HCT116 (cell line): ENCODE data around the gene DYNLT2. TPM values are rescaled to one million over a fixed set of nuclear protein-coding genes. Genes with fewer than 3 reads are reported as not detected.
A peak's percentile ranks its signal among the peaks of the same experiment; 100 is the strongest.

Experiments
- ATAC-seq: fragments of 200-7000 bp; cut with Tn5 transposase; 2 replicates; pipeline ENCODE4 v1.9.1; 2020; ENCODE audit warnings: mild to moderate bottlenecking, moderate library complexity
- BruUV-seq: library from RNA; stranded (reverse); fragments of 400-500 nt; replicated peaks from 2 replicates; lab custom pipeline; 2021; lab: Mats Ljungman, UMichigan
- CTCF ChIA-PET: fragments of 300-600 bp; sonication (Branson Sonifier 250); formaldehyde crosslinking; loops from one replicate; lab custom pipeline; 2021; ENCODE audit warnings: antibody characterized with exemption; lab: Charles Lee
- POLR2A ChIA-PET: fragments of 300-600, 350-600 bp; sonication (Branson Sonifier 250); formaldehyde crosslinking; loops from one replicate; lab custom pipeline; 2021; ENCODE audit warnings: antibody characterized with exemption; lab: Charles Lee
- RAD21 ChIA-PET, 2 experiments: fragments of 300-600 bp; sonication (Branson Sonifier 250); formaldehyde crosslinking; loops; one replicate each; lab custom pipeline; 2023; ENCODE audit warnings: low total read pairs in 2 of 2; ENCODE audit not compliant: uncharacterized antibody in 2 of 2, unreplicated experiment in 2 of 2, low non-redundant PET in 1 of 2; lab: Charles Lee
- DNase-seq: peaks from one replicate; pipeline ENCODE4 v3.0.0-alpha.2; 2010; ENCODE audit warnings: low read depth, low spot score
- H2AFZ ChIP-seq: fragments of 200-600 bp; shearing (Covaris generic), sonication (generic); 2 replicates; pipeline ENCODE4 v1.6.1; 2017; ENCODE audit warnings: low read depth, mixed run types, mixed read lengths, antibody characterized with exemption, low read length; ENCODE audit not compliant: poor library complexity, severe bottlenecking
- H3K27ac ChIP-seq: 2 replicates; pipeline ENCODE4 v1.5.1; 2012; ENCODE audit warnings: low read depth, low read length
- H3K27me3 ChIP-seq: fragments of 200-600 bp; sonication (generic); 2 replicates; pipeline ENCODE4 v1.6.1; 2016; ENCODE audit warnings: mixed run types, low read length, mixed read lengths; ENCODE audit not compliant: insufficient read depth
- H3K36me3 ChIP-seq, 2 experiments: fragments of 200-500 bp in 1 of 2; fragments of 200-600 bp in 1 of 2; sonication (Bioruptor generic) in 1 of 2; sonication (generic) in 1 of 2; 2 replicates each; pipeline versions ENCODE4 v1.5.1 to v1.6.1; 2014 to 2016; ENCODE audit warnings: low read length in 2 of 2, inconsistent platforms in 1 of 2, mixed read lengths in 1 of 2, mixed run types in 1 of 2; ENCODE audit not compliant: insufficient read depth in 2 of 2, control insufficient read depth in 1 of 2
- H3K4me1 ChIP-seq, 2 experiments: fragments of 200-600 bp in 1 of 2; sonication (generic) in 1 of 2; 2 replicates each; pipeline versions ENCODE4 v1.5.1 to v1.6.1; 2012 to 2017; ENCODE audit warnings: low read length in 2 of 2, inconsistent platforms in 1 of 2, mild to moderate bottlenecking in 1 of 2, mixed read lengths in 1 of 2, mixed run types in 1 of 2, moderate library complexity in 1 of 2; ENCODE audit not compliant: insufficient read depth in 2 of 2, control insufficient read depth in 1 of 2
- H3K4me2 ChIP-seq: fragments of 200-600 bp; sonication (generic); 2 replicates; pipeline ENCODE4 v1.6.1; 2017; ENCODE audit warnings: mixed run types, low read length, mixed read lengths
- H3K4me3 ChIP-seq, 2 experiments: fragments of 200-600 bp in 1 of 2; sonication (generic) in 1 of 2; replicated peaks in 1 of 2; 2 replicates each; pipeline ENCODE4 v1.5.1; 2011 to 2016; ENCODE audit warnings: low read length in 2 of 2, control low read depth in 1 of 2, low read depth in 1 of 2, mild to moderate bottlenecking in 1 of 2, mixed read lengths in 1 of 2, mixed run types in 1 of 2
- H3K79me2 ChIP-seq: fragments of 200-600 bp; sonication (generic); 2 replicates; pipeline ENCODE4 v1.6.1; 2017; ENCODE audit warnings: mild to moderate bottlenecking, mixed run types, low read length, moderate library complexity, mixed read lengths; ENCODE audit not compliant: insufficient read depth
- H3K9ac ChIP-seq: fragments of 200-600 bp; sonication (generic); 2 replicates; pipeline ENCODE4 v1.6.1; 2016; ENCODE audit warnings: low read length, mixed read lengths
- H3K9me2 ChIP-seq: fragments of 200-600 bp; sonication (generic), shearing (Covaris generic); 2 replicates; pipeline ENCODE4 v1.6.1; 2017; ENCODE audit warnings: mixed run types, mild to moderate bottlenecking, moderate library complexity; ENCODE audit not compliant: insufficient read depth
- H3K9me3 ChIP-seq, 2 experiments: fragments of 200-500 bp in 1 of 2; fragments of 200-600 bp in 1 of 2; sonication (Bioruptor generic) in 1 of 2; sonication (generic) in 1 of 2; 2 replicates each; pipeline ENCODE4 v1.6.1; 2014 to 2017; ENCODE audit warnings: low read length in 2 of 2, mixed read lengths in 2 of 2, inconsistent platforms in 1 of 2, low read depth in 1 of 2, mild to moderate bottlenecking in 1 of 2, mixed run types in 1 of 2, moderate library complexity in 1 of 2; ENCODE audit not compliant: control insufficient read depth in 1 of 2, insufficient read depth in 1 of 2
- H4K20me1 ChIP-seq: fragments of 200-600 bp; sonication (generic), shearing (Covaris generic); 2 replicates; pipeline ENCODE4 v1.6.1; 2017; ENCODE audit warnings: mixed run types, mild to moderate bottlenecking, moderate library complexity; ENCODE audit not compliant: insufficient read depth
- CBX3 ChIP-seq: IDR thresholded peaks from 2 replicates; pipeline ENCODE4 v1.6.1; 2012; ENCODE audit warnings: low read depth
- intact Hi-C: fragments of 100-400 bp; cut with micrococcal nuclease; formaldehyde crosslinking; loops from 2 replicates; pipeline ENCODE4 v1.10.0; 2022
- total RNA-seq: library from RNA; stranded (reverse); gene quantifications from one replicate; pipeline ENCODE4 v1.2.1, GENCODE V29; 2021; ENCODE audit not compliant: unreplicated experiment
- TF ChIP-seq, protein P1 (sequence below): IDR thresholded peaks from 2 replicates; pipeline ENCODE4 v1.6.1; 2012
- TF ChIP-seq, protein P2 (sequence below), 3 experiments: fragments of 200-600 bp in 1 of 3; sonication (generic) in 1 of 3; IDR thresholded peaks in 2 of 3; conservative IDR thresholded peaks in 1 of 3; 2 replicates each; pipeline ENCODE4 v1.5.1; 2012 to 2017; ENCODE audit warnings: low read depth in 2 of 3, low read length in 2 of 3, antibody characterized with exemption in 1 of 3, borderline replicate concordance in 1 of 3, control low read depth in 1 of 3, mild to moderate bottlenecking in 1 of 3, mixed read lengths in 1 of 3, mixed run types in 1 of 3, moderate library complexity in 1 of 3; ENCODE audit not compliant: insufficient read depth in 1 of 3

Gene DYNLT2
- total RNA-seq, 1 experiment from 2014 or later, result 1.5 TPM

DNA sequence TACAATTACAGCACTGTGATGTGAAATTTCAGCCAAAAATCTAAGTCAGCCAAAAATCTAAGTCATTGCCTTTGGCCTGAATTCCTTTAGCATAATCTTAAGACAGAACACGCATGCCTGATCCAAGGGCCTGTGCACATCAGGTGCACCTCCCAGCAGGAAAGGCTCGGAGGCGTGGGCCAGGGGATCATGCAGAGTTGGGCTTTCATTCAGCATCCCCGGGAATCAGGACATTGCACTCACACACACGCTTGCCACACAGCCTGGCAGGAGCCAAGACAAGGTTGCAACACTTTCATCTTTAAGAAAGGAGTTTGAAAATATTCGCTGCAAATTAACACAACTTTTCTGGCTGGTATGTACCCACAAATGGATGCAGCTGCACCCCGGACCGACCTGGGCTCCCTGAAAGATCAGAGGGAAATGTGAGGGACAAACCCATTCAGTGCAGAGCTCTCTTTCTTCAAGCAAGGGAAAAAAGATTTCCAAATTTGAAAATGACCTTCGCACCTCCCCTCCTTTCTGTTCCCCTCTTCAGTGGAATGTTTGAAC is 48.8 kb upstream of the DYNLT2 start (continued):
- TF ChIP-seq, protein P1, sequence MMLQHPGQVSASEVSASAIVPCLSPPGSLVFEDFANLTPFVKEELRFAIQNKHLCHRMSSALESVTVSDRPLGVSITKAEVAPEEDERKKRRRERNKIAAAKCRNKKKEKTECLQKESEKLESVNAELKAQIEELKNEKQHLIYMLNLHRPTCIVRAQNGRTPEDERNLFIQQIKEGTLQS, result no peak

DNA sequence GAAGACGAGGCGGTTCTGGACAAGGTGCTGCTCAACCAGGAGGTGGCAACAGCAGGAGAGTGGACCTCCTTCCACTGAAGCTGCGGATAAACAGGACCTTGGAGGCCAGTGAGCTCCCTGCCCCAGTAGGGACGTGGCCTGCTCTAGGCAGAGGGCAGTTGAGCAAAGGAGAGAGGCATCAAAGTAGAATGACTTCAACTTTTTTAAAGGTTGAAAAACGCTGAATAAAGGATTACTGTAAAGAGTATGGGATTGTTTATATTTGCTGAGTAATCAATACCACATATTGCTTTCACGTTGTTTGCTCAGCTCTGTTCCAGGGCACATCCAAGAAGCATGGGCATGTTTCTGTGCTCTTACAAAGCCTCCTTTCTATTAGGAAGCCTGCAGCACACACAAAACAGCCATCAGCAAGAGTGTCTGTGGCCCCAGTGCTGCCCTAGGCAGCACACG is 48.1 kb upstream of the DYNLT2 start:
- ChIA-PET CTCF (no interaction called here), POLR2A (no interaction called here), RAD21 (no interaction called here)
- Histone ChIP-seq H3K9ac (no peak overlapping the region), H3K4me2 (no peak overlapping the region), H3K79me2 (no peaks in the 10 kb centered on the region), H2AFZ (no peak overlapping the region), H3K9me2 (no peaks in the 10 kb centered on the region), H3K4me3 (no peak overlapping the region), H3K27me3 (peaks cover 15% of the 10 kb centered on the region; the same call in 1 of the 2 replicates), H3K36me3 (no peaks in the 10 kb centered on the region), H3K4me1 (peaks cover 12 to 15% of the 10 kb centered on the region in 2 experiments), H3K27ac (no peak overlapping the region), H4K20me1 (no peaks in the 10 kb centered on the region), H3K9me3 (no peaks in the 10 kb centered on the region)
- no peak for DNase-seq
- BruUV-seq, result no TSS peak
- ATAC-seq, result no peak
- intact Hi-C loops, result loop anchor here (10.0 kb wide), 1 partner anchor 505 kb away; the partner anchor contains the start of gene FAM120B
- no peak for TF ChIP-seq CBX3
- TF ChIP-seq, protein P2, sequence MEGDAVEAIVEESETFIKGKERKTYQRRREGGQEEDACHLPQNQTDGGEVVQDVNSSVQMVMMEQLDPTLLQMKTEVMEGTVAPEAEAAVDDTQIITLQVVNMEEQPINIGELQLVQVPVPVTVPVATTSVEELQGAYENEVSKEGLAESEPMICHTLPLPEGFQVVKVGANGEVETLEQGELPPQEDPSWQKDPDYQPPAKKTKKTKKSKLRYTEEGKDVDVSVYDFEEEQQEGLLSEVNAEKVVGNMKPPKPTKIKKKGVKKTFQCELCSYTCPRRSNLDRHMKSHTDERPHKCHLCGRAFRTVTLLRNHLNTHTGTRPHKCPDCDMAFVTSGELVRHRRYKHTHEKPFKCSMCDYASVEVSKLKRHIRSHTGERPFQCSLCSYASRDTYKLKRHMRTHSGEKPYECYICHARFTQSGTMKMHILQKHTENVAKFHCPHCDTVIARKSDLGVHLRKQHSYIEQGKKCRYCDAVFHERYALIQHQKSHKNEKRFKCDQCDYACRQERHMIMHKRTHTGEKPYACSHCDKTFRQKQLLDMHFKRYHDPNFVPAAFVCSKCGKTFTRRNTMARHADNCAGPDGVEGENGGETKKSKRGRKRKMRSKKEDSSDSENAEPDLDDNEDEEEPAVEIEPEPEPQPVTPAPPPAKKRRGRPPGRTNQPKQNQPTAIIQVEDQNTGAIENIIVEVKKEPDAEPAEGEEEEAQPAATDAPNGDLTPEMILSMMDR (IDR thresholded peaks at IDR 0.05 in 2 of 3, conservative IDR thresholded peaks at IDR 0.05 in 1 of 3; ENCODE audit: borderline replicate concordance in 1 of 3, insufficient read depth in 1 of 3, low read depth in 2 of 3, low read length in 2 of 3), result 0 out of 6 replicates have a peak, but pooled peaks of 1 of the 3 experiments have one; percentile 11
